Endothelial cell of umbilical vein (primary cell): Measurements from ENCODE around the gene MROH7. TPM values are rescaled to one million over a fixed set of nuclear protein-coding genes. Genes with fewer than 3 reads are reported as not detected.

Experiments used
- BruUV-seq: library from RNA; stranded (reverse); fragments of 400-500 nt; replicated peaks from 2 replicates; lab custom pipeline; 2021; lab: Mats Ljungman, UMichigan
- CTCF ChIA-PET: fragments of 300-600, 350-600 bp; sonication (Branson Sonifier 250); formaldehyde crosslinking; loops from one replicate; lab custom pipeline; 2021; ENCODE audit warnings: antibody characterized with exemption, inconsistent platforms; lab: Charles Lee
- POLR2A ChIA-PET: fragments of 300-600, 350-600 bp; sonication (Branson Sonifier 250); formaldehyde crosslinking; loops from one replicate; lab custom pipeline; 2021; ENCODE audit warnings: antibody characterized with exemption, inconsistent platforms; lab: Charles Lee
- DNase-seq: peaks from one replicate; pipeline ENCODE4 v3.0.0-alpha.2; 2011; ENCODE audit warnings: low read depth, low spot score
- FAIRE-seq: peaks from 2 replicates; lab custom pipeline; 2011; peaks lifted over from hg19 to GRCh38; lab: Jason Lieb, UNC
- H2AFZ ChIP-seq: 2 replicates; pipeline ENCODE4 v1.6.0; 2012; ENCODE audit warnings: low read depth, low read length, control low read depth, inconsistent platforms
- H3K27ac ChIP-seq: 2 replicates; pipeline ENCODE4 v1.5.1; 2011; ENCODE audit warnings: low read depth, mild to moderate bottlenecking, control low read depth, low read length, moderate library complexity; ENCODE audit not compliant: insufficient read depth
- H3K27me3 ChIP-seq, 2 experiments: 2 replicates each; pipeline versions ENCODE4 v1.6.0 to v1.6.1; 2011; ENCODE audit warnings: low read length in 2 of 2, mixed read lengths in 1 of 2; ENCODE audit not compliant: control insufficient read depth in 2 of 2, insufficient read depth in 2 of 2
- H3K36me3 ChIP-seq, 2 experiments: 2 replicates in 1 of 2; 3 replicates in 1 of 2; pipeline ENCODE4 v1.5.1; 2011; ENCODE audit warnings: low read length in 2 of 2, mild to moderate bottlenecking in 1 of 2, moderate library complexity in 1 of 2; ENCODE audit not compliant: control insufficient read depth in 2 of 2, insufficient read depth in 2 of 2; ENCODE audit errors: extremely low read depth in 1 of 2
- H3K4me1 ChIP-seq: 3 replicates; pipeline ENCODE4 v1.5.1; 2011; ENCODE audit warnings: mild to moderate bottlenecking, low read length; ENCODE audit not compliant: control insufficient read depth, insufficient read depth; ENCODE audit errors: extremely low read depth
- H3K4me2 ChIP-seq: 2 replicates; pipeline ENCODE4 v1.6.1; 2011; ENCODE audit warnings: low read length, control low read depth, mixed read lengths; ENCODE audit not compliant: insufficient read depth
- H3K4me3 ChIP-seq, 3 experiments: fragments of 200-600 bp in 1 of 3; sonication (generic), shearing (Covaris generic) in 1 of 3; replicated peaks in 1 of 3; 2 replicates each; pipeline ENCODE4 v1.5.1; 2011 to 2016; ENCODE audit warnings: control low read depth in 3 of 3, low read length in 3 of 3, mild to moderate bottlenecking in 2 of 3, inconsistent platforms in 1 of 3, low read depth in 1 of 3, moderate library complexity in 1 of 3; ENCODE audit not compliant: insufficient read depth in 1 of 3
- H3K79me2 ChIP-seq: 2 replicates; pipeline ENCODE4 v1.6.0; 2012; ENCODE audit warnings: low read length, inconsistent platforms; ENCODE audit not compliant: control insufficient read depth, insufficient read depth
- H3K9ac ChIP-seq: replicated peaks from 2 replicates; pipeline ENCODE3; 2011; ENCODE audit warnings: low read length, control low read depth; ENCODE audit not compliant: insufficient read depth; ENCODE audit errors: extremely low read depth
- H3K9me1 ChIP-seq: replicated peaks from 3 replicates; pipeline ENCODE4 v1.6.0; 2011; ENCODE audit warnings: mild to moderate bottlenecking, low read length; ENCODE audit not compliant: control insufficient read depth, insufficient read depth; ENCODE audit errors: extremely low read depth
- H3K9me3 ChIP-seq: replicated peaks from 2 replicates; pipeline ENCODE4 v1.5.1; 2012; ENCODE audit warnings: low read length, inconsistent platforms; ENCODE audit not compliant: control insufficient read depth, insufficient read depth
- H4K20me1 ChIP-seq: replicated peaks from 2 replicates; pipeline ENCODE3; 2011; ENCODE audit warnings: mild to moderate bottlenecking, low read length; ENCODE audit not compliant: control insufficient read depth, insufficient read depth; ENCODE audit errors: extremely low read depth
- CTCF ChIP-seq, 2 donors: IDR thresholded peaks; 1 replicate in 1 of 2; 2 replicates in 1 of 2; pipeline ENCODE4 v1.5.1; 2011; ENCODE audit warnings: low read length in 2 of 2, mild to moderate bottlenecking in 2 of 2, moderate library complexity in 2 of 2, control low read depth in 1 of 2, inconsistent platforms in 1 of 2, low read depth in 1 of 2; ENCODE audit not compliant: insufficient read depth in 1 of 2; ENCODE audit errors: extremely low read depth in 1 of 2
- EZH2 ChIP-seq: IDR thresholded peaks from 2 replicates; pipeline ENCODE4 v1.6.1; 2012; ENCODE audit warnings: borderline replicate concordance, low read depth, mild to moderate bottlenecking, moderate library complexity, low read length, inconsistent platforms; ENCODE audit not compliant: severe bottlenecking
- FOS ChIP-seq: IDR thresholded peaks from 2 replicates; pipeline ENCODE4 v1.6.1; 2011; ENCODE audit warnings: mild to moderate bottlenecking, low read length, moderate library complexity, borderline replicate concordance; ENCODE audit not compliant: insufficient read depth
- GATA2 ChIP-seq: IDR thresholded peaks from 2 replicates; pipeline ENCODE4 v1.7.0; 2011; ENCODE audit warnings: low read depth, mild to moderate bottlenecking, moderate library complexity, mixed read lengths, low read length; ENCODE audit not compliant: insufficient read length, insufficient read depth
- JUN ChIP-seq: IDR thresholded peaks from 2 replicates; pipeline ENCODE4 v1.6.1; 2011; ENCODE audit warnings: borderline replicate concordance, low read depth; ENCODE audit not compliant: insufficient read length, insufficient read depth
- MYC ChIP-seq: IDR thresholded peaks from one replicate; pipeline ENCODE4 v1.6.1; 2011; ENCODE audit warnings: mild to moderate bottlenecking, low read depth, low read length
- POLR2A ChIP-seq: IDR thresholded peaks from 2 replicates; pipeline ENCODE4 v1.6.1; 2012; ENCODE audit warnings: low read depth, mild to moderate bottlenecking, control low read depth, low read length
- POLR2AphosphoS5 ChIP-seq: IDR thresholded peaks from 2 replicates; pipeline ENCODE4 v1.6.1; 2012; ENCODE audit warnings: low read depth, mild to moderate bottlenecking, control low read depth, low read length, moderate library complexity; ENCODE audit not compliant: insufficient read depth
- dilution Hi-C: fragments of 300-500 bp; cut with MboI; formaldehyde crosslinking; loops from one replicate; pipeline ENCODE4 v1.15.0; 2019; ENCODE audit warnings: low sequenced_read_pairs; ENCODE audit not compliant: extremely low pct_ligation_motif_present
- intact Hi-C: fragments of 100-400 bp; cut with micrococcal nuclease; formaldehyde crosslinking; loops from one replicate; pipeline ENCODE4 v1.10.0; 2022
- polyA plus RNA-seq, 4 experiments: library from polyadenylated mRNA; depleted of rRNA in 3 of 4; stranded (reverse) in 3 of 4; unstranded in 1 of 4; fragments of >200 nt; gene quantifications; 2 replicates each; pipeline versions ENCODE4 v1.2.1 to v1.2.3, GENCODE V29; 2011 to 2012; ENCODE audit warnings: missing spikeins in 1 of 4
- total RNA-seq: library from RNA; stranded (reverse); gene quantifications from 2 replicates; pipeline ENCODE4 v1.2.3, GENCODE V29; 2021
- TF ChIP-seq, protein P1 (sequence below): IDR thresholded peaks from 2 replicates; pipeline ENCODE4 v1.6.1; 2011; ENCODE audit not compliant: insufficient read depth, insufficient read length

The MROH7 gene
- total and polyA plus RNA-seq, 2 donors (not counting 3 experiments of a cell fraction or from before 2014, with no cell fraction given), result 0.06 to 0.24 TPM

- no peak for FAIRE-seq
- POLR2A ChIA-PET, result interaction anchor here (0.7 kb wide), 1 partner anchor 21 kb away, joined by 3 read pairs; the partner anchor contains the start of gene TTC4
- Histone ChIP-seq H3K4me3 (no peak overlapping the region), H3K36me3 (peaks cover 9 to 32% of the 10 kb centered on the region in 2 experiments), H3K27ac (no peak overlapping the region), H3K79me2 (no peaks in the 10 kb centered on the region), H3K9ac (no peak overlapping the region), H3K9me1 (no peaks in the 10 kb centered on the region), H3K4me2 (no peak overlapping the region), H3K4me1 (no peaks in the 10 kb centered on the region), H3K27me3 (no peaks in the 10 kb centered on the region), H2AFZ (no peak overlapping the region), H4K20me1 (no peaks in the 10 kb centered on the region), H3K9me3 (no peaks in the 10 kb centered on the region)
- dilution Hi-C loops, result no loop called here
- DNase-seq, result no peak
- no TSS peak for BruUV-seq
- no peak for TF ChIP-seq GATA2
- no peak for TF ChIP-seq EZH2
- no peak for TF ChIP-seq FOS
- TF ChIP-seq MYC, result no peak
- TF ChIP-seq JUN, result no peak
- TF ChIP-seq POLR2A, result no peak
- no peak for TF ChIP-seq POLR2AphosphoS5
- no peak for TF ChIP-seq CTCF (IDR thresholded peaks at IDR 0.05; ENCODE audit: extremely low read depth in 1 of 2, insufficient read depth in 1 of 2, low read depth in 1 of 2, low read length in 2 of 2)
- TF ChIP-seq, protein P1, sequence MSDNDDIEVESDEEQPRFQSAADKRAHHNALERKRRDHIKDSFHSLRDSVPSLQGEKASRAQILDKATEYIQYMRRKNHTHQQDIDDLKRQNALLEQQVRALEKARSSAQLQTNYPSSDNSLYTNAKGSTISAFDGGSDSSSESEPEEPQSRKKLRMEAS, result no peak
- intact Hi-C loops, result no loop called here
- CTCF ChIA-PET, result no interaction called here
These were observed 95.1 kb downstream of the MROH7 start for GRCh38 chr1:54736685-54737084.
